PFSK-1 (cell line): ENCODE measurements around the gene JUNB.

ENCODE experiments used
- FOXP2 ChIP-seq: optimal IDR thresholded peaks from 2 replicates; pipeline ENCODE3; 2011; ENCODE audit warnings: borderline replicate concordance, control low read depth, inconsistent platforms; ENCODE audit not compliant: insufficient read depth; ENCODE audit errors: extremely low read length, extremely low read depth
- POLR2AphosphoS5 ChIP-seq: IDR thresholded peaks from 2 replicates; pipeline ENCODE4 v1.6.1; 2012; ENCODE audit warnings: low read depth, mild to moderate bottlenecking, control low read depth, low read length, moderate library complexity
- SIN3A ChIP-seq: IDR thresholded peaks from 2 replicates; pipeline ENCODE4 v1.6.1; 2012; ENCODE audit warnings: mild to moderate bottlenecking, low read length, moderate library complexity, borderline replicate concordance; ENCODE audit not compliant: insufficient read depth
- TAF1 ChIP-seq: IDR thresholded peaks from 2 replicates; pipeline ENCODE4 v1.6.1; 2012; ENCODE audit warnings: low read length, control low read depth, borderline replicate concordance; ENCODE audit not compliant: insufficient read depth
- TF ChIP-seq, protein P1 (sequence below), 2 experiments: IDR thresholded peaks; 2 replicates each; pipeline versions ENCODE4 v1.6.1 to v1.8.0; 2011 to 2012; ENCODE audit warnings: low read depth in 2 of 2, low read length in 2 of 2, control low read depth in 1 of 2, inconsistent platforms in 1 of 2, mild to moderate bottlenecking in 1 of 2, moderate library complexity in 1 of 2; ENCODE audit not compliant: insufficient read depth in 1 of 2

The JUNB gene

DNA sequence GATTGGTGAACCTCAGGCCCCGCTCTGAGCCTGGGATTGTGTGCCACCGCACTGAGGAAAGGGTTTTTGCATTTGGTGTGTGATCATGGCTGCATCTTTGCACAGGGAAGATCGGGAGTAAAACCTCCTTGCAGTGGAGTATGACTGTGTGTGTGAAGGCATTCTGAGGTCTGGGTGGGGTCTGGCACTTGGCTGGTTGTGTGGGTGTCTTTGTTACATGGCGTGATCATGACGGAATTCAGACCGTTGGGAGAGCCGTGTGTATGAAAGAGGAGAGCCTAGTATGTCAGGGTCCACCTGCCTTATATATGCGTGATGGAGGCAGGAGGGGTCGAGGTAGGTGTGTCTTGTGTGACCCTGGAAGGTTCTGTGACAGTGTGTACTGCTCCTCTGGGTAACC lies 40.4 kb upstream of the JUNB start:
- TF ChIP-seq FOXP2 (no peak), POLR2AphosphoS5 (no peak), SIN3A (no peak), TAF1 (no peak)
- TF ChIP-seq, protein P1, sequence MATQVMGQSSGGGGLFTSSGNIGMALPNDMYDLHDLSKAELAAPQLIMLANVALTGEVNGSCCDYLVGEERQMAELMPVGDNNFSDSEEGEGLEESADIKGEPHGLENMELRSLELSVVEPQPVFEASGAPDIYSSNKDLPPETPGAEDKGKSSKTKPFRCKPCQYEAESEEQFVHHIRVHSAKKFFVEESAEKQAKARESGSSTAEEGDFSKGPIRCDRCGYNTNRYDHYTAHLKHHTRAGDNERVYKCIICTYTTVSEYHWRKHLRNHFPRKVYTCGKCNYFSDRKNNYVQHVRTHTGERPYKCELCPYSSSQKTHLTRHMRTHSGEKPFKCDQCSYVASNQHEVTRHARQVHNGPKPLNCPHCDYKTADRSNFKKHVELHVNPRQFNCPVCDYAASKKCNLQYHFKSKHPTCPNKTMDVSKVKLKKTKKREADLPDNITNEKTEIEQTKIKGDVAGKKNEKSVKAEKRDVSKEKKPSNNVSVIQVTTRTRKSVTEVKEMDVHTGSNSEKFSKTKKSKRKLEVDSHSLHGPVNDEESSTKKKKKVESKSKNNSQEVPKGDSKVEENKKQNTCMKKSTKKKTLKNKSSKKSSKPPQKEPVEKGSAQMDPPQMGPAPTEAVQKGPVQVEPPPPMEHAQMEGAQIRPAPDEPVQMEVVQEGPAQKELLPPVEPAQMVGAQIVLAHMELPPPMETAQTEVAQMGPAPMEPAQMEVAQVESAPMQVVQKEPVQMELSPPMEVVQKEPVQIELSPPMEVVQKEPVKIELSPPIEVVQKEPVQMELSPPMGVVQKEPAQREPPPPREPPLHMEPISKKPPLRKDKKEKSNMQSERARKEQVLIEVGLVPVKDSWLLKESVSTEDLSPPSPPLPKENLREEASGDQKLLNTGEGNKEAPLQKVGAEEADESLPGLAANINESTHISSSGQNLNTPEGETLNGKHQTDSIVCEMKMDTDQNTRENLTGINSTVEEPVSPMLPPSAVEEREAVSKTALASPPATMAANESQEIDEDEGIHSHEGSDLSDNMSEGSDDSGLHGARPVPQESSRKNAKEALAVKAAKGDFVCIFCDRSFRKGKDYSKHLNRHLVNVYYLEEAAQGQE (IDR thresholded peaks at IDR 0.05; ENCODE audit: insufficient read depth in 1 of 2, low read depth in 2 of 2, low read length in 2 of 2), result no peak

DNA sequence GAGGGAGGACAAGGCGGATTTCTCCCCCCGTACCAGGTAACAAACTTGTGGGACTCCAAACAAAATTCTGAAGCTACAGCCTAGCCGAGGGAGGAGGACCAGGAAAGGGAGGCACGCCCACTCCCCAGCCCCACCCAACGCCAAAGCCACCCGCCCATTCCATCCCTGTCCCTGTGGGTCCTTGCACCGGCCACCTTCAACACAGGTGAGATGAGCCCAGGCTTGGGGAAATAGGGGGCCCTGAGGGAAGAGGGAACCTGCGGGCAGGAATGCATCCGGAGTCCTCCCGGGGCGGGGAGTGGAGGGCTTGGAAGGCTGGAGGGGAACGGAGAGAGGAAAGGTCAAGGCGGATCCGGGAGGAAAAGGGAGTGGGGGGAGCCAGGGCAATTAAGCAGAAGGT lies 39.7 kb upstream of the JUNB start, which contains the start of gene BEST2:
BEST2 (plus strand) TSS at position 157 of the 400 bp plus-strand sequence. CDS start 802 bp downstream, outside the sequence.
- no peak for TF ChIP-seq POLR2AphosphoS5
- no peak for TF ChIP-seq TAF1
- TF ChIP-seq SIN3A, result no peak

DNA sequence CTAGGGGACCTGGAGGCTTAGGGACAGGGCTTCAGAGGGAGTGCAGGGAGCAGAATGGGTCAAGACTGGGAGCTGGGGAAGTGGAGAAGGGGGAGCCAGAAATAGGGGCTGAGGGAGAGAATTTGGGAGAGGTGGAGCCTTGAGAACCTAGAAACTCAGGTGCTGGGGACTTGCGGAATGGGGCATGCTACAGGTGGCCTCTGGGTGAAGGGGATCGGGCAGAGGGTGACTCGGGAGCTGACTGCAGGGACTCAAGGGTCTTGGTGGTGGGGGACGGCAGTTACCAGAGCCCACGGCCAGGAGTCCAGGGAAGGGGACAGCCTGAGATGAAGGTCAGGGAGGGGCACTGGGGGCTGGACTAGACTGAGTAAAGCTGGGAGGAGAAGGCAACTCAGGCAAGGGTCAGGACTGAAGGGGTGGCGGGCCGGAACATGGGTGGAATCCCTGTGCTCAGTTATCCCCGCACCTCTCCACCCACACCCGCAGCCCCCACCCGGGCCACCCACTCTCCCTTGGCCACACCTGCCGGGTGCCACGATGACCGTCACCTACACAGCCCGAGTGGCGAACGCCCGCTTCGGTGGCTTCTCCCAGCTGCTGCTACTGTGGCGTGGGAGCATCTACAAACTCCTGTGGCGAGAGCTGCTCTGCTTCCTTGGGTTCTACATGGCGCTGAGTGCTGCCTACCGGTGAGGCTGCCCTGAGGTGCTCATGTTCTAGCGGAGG lies 39.1 kb upstream of the JUNB start:
- no peak for TF ChIP-seq SIN3A
- TF ChIP-seq, protein P1 (IDR thresholded peaks at IDR 0.05; ENCODE audit: insufficient read depth in 1 of 2, low read depth in 2 of 2, low read length in 2 of 2), result no peak
- TF ChIP-seq TAF1, result no peak
- TF ChIP-seq POLR2AphosphoS5, result no peak
- TF ChIP-seq FOXP2, result no peak

DNA sequence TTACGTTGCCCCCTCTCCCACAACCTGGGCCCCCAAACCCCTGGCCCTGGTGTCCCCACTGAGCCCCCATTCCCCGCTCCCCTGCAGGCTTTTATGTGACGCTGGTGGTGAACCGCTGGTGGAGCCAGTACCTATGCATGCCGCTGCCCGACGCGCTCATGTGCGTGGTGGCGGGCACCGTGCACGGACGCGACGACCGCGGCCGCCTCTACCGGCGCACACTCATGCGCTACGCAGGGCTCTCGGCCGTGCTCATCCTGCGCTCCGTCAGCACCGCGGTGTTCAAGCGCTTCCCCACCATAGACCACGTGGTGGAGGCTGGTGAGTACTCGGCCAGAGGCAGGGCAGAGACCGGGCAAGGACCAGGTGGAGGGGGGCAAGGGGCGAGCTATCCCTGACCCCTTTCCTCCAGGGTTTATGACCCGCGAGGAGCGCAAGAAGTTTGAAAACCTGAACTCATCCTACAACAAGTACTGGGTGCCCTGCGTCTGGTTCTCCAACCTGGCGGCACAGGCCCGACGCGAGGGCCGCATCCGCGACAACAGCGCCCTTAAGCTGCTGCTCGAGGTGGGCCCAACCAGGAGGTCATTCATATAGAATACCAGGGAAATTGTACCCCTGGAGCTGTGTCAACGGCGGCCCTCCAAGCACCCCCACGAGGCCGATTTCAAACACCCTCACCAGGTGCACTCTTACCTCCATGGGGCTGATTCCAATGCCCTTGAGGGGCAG lies 36.7 kb upstream of the JUNB start:
- TF ChIP-seq, protein P1 (IDR thresholded peaks at IDR 0.05; ENCODE audit: insufficient read depth in 1 of 2, low read depth in 2 of 2, low read length in 2 of 2), result no peak
- no peak for TF ChIP-seq TAF1
- TF ChIP-seq POLR2AphosphoS5, result no peak
- no peak for TF ChIP-seq SIN3A
- TF ChIP-seq FOXP2, result no peak

DNA sequence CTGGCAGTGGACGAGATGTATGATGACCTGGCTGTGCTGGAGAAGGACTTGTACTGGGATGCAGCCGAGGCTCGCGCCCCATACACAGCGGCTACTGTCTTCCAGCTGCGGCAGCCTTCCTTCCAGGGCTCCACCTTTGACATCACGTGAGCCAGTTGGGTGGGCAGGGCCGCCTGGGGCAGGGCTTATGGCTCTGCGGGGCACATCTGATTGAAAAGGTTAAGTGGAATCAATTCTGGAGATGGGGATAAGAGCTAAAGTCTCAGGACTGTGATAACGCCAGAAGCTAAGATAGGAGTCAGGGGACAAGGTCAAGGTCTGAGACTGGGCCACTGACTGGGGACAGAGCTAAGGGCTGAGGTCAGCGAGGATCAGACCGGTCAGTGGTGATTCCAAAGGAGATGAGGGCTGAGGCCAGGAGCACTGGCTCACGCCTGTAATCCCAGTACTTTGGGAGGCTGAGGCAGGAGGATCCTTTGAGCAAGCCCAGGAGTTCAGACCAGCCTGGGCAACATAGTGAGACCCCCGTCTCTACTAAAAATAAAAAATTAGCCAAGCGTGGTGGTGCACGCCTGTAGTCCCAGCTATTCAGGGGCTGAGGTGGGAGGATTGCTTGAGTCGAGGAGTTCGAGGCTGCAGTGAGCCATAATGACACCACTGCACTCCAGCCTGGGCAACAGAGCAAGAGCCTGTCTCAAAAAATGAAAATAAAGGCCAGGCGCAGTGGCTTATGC lies 35.0 kb upstream of the JUNB start:
- TF ChIP-seq SIN3A (no peak), TAF1 (no peak), FOXP2 (no peak), POLR2AphosphoS5 (no peak)
- TF ChIP-seq, protein P1 (IDR thresholded peaks at IDR 0.05; ENCODE audit: insufficient read depth in 1 of 2, low read depth in 2 of 2, low read length in 2 of 2), result no peak
